IMR-90 (cell line): Measurements from ENCODE around the gene LRP5. TPM values are rescaled to one million over a fixed set of nuclear protein-coding genes. Genes with fewer than 3 reads are reported as not detected.

ENCODE experiments used
- ATAC-seq: fragments of 200-7000 bp; cut with Tn5 transposase; 2 replicates; pipeline ENCODE4 v1.9.1; 2020; ENCODE audit warnings: low read depth, mild to moderate bottlenecking, moderate library complexity
- BruUV-seq: library from RNA; stranded (reverse); fragments of 400-500 nt; replicated peaks from 2 replicates; lab custom pipeline; 2021; lab: Mats Ljungman, UMichigan
- CTCF ChIA-PET: fragments of 300-600 bp; formaldehyde crosslinking; extraction: SDS; loops from one replicate; lab custom pipeline; 2021; ENCODE audit warnings: antibody characterized with exemption; lab: Yijun Ruan, JAX
- POLR2A ChIA-PET: fragments of 300-600 bp; sonication (Branson Sonifier 250); formaldehyde crosslinking; loops from one replicate; lab custom pipeline; 2022; ENCODE audit warnings: antibody characterized with exemption; ENCODE audit not compliant: unreplicated experiment; lab: Charles Lee
- DNase-seq: peaks from one replicate; pipeline ENCODE4 v3.0.0; 2013
- H2AFZ ChIP-seq: replicated peaks from 2 replicates; pipeline ENCODE3; 2013; ENCODE audit warnings: low read length, mild to moderate bottlenecking; ENCODE audit not compliant: poor library complexity
- H2AK5ac ChIP-seq: 2 replicates; pipeline ENCODE4 v1.6.1; 2013; ENCODE audit warnings: low read depth, low read length, inconsistent platforms
- H2AK9ac ChIP-seq: replicated peaks from 2 replicates; pipeline ENCODE3; 2013; ENCODE audit warnings: mild to moderate bottlenecking, low read depth, low read length, moderate library complexity; ENCODE audit not compliant: poor library complexity
- H2BK120ac ChIP-seq: 2 replicates; pipeline ENCODE4 v1.6.1; 2013; ENCODE audit warnings: low read depth, low read length, inconsistent platforms
- H2BK15ac ChIP-seq: 3 replicates; pipeline ENCODE4 v1.6.1; 2013; ENCODE audit warnings: low read depth, low read length, inconsistent platforms
- H2BK20ac ChIP-seq: 2 replicates; pipeline ENCODE4 v1.6.1; 2013; ENCODE audit warnings: low read depth, mild to moderate bottlenecking, inconsistent platforms, low read length, moderate library complexity
- H2BK5ac ChIP-seq: 2 replicates; pipeline ENCODE4 v1.6.1; 2013; ENCODE audit warnings: mild to moderate bottlenecking, low read depth, low read length, inconsistent platforms; ENCODE audit not compliant: poor library complexity, severe bottlenecking
- H3K14ac ChIP-seq: replicated peaks from 2 replicates; pipeline ENCODE4 v1.6.1; 2013; ENCODE audit warnings: low read depth, low read length, inconsistent platforms
- H3K18ac ChIP-seq: 2 replicates; pipeline ENCODE4 v1.6.1; 2013; ENCODE audit warnings: low read depth, low read length, control low read depth
- H3K23ac ChIP-seq: 2 replicates; pipeline ENCODE4 v1.6.1; 2013; ENCODE audit warnings: low read depth, low read length, inconsistent platforms
- H3K27ac ChIP-seq: 2 replicates; pipeline ENCODE4 v1.5.1; 2013; ENCODE audit warnings: mild to moderate bottlenecking, control low read depth, low read length; ENCODE audit not compliant: insufficient read depth
- H3K27me3 ChIP-seq: 2 replicates; pipeline ENCODE4 v1.6.1; 2013; ENCODE audit warnings: low read length; ENCODE audit not compliant: control insufficient read depth, insufficient read depth
- H3K36me3 ChIP-seq: 2 replicates; pipeline ENCODE4 v1.6.1; 2013; ENCODE audit warnings: low read length, mixed read lengths; ENCODE audit not compliant: control insufficient read depth, insufficient read depth
- H3K4ac ChIP-seq: 2 replicates; pipeline ENCODE4 v1.6.1; 2013; ENCODE audit warnings: low read depth, low read length, inconsistent platforms
- H3K4me1 ChIP-seq: 2 replicates; pipeline ENCODE4 v1.6.1; 2013; ENCODE audit warnings: low read length, mixed read lengths; ENCODE audit not compliant: control insufficient read depth, insufficient read depth
- H3K4me2 ChIP-seq: 2 replicates; pipeline ENCODE4 v1.6.1; 2013; ENCODE audit warnings: low read depth, mild to moderate bottlenecking, control low read depth, low read length, moderate library complexity
- H3K4me3 ChIP-seq: 2 replicates; pipeline ENCODE4 v1.5.1; 2013; ENCODE audit warnings: low read depth, mild to moderate bottlenecking, control low read depth, low read length, moderate library complexity; ENCODE audit not compliant: insufficient read depth
- H3K56ac ChIP-seq: 2 replicates; pipeline ENCODE4 v1.6.1; 2013; ENCODE audit warnings: low read length, inconsistent platforms; ENCODE audit not compliant: insufficient read depth; ENCODE audit errors: extremely low read depth
- H3K79me1 ChIP-seq, 2 experiments: 2 replicates each; pipeline ENCODE4 v1.6.1; 2013; ENCODE audit warnings: low read length in 2 of 2, inconsistent platforms in 1 of 2, low read depth in 1 of 2
- H3K9ac ChIP-seq: 2 replicates; pipeline ENCODE4 v1.6.1; 2013; ENCODE audit warnings: low read depth, low read length, control low read depth
- H3K9me1 ChIP-seq: 2 replicates; pipeline ENCODE4 v1.6.1; 2013; ENCODE audit warnings: low read length, inconsistent platforms; ENCODE audit not compliant: insufficient read depth
- H3K9me3 ChIP-seq: 2 replicates; pipeline ENCODE4 v1.6.1; 2013; ENCODE audit warnings: low read length; ENCODE audit not compliant: control insufficient read depth, insufficient read depth
- H4K20me1 ChIP-seq: 2 replicates; pipeline ENCODE4 v1.6.1; 2013; ENCODE audit warnings: low read length, inconsistent platforms; ENCODE audit not compliant: insufficient read depth
- H4K5ac ChIP-seq: 2 replicates; pipeline ENCODE4 v1.6.1; 2013; ENCODE audit warnings: mild to moderate bottlenecking, low read depth, low read length, control low read depth
- H4K8ac ChIP-seq, 2 experiments: 2 replicates each; pipeline ENCODE4 v1.6.1; 2013; ENCODE audit warnings: low read depth in 2 of 2, low read length in 2 of 2, control low read depth in 1 of 2, inconsistent platforms in 1 of 2
- H4K91ac ChIP-seq: 2 replicates; pipeline ENCODE4 v1.6.1; 2013; ENCODE audit warnings: low read depth, low read length, inconsistent platforms; ENCODE audit not compliant: insufficient read depth
- BHLHE40 ChIP-seq: fragments of 150-350 bp; IDR thresholded peaks from 2 replicates; pipeline ENCODE4 v1.6.1; 2016; ENCODE audit warnings: mild to moderate bottlenecking, low read depth, low read length
- CTCF ChIP-seq: conservative IDR thresholded peaks from 2 replicates; pipeline ENCODE4 v1.5.1; 2012; ENCODE audit warnings: mild to moderate bottlenecking, low read depth, low read length, improper control_type of control experiment
- ELK1 ChIP-seq: fragments of 150-350 bp; IDR thresholded peaks from 2 replicates; pipeline ENCODE4 v1.6.1; 2016; ENCODE audit warnings: low read depth, mild to moderate bottlenecking, low read length, moderate library complexity, borderline replicate concordance
- MAFK ChIP-seq: IDR thresholded peaks from 2 replicates; pipeline ENCODE4 v1.6.1; 2012; ENCODE audit warnings: low read depth, low read length, improper control_type of control experiment
- MXI1 ChIP-seq: IDR thresholded peaks from 2 replicates; pipeline ENCODE4 v1.6.1; 2012; ENCODE audit warnings: low read depth, mild to moderate bottlenecking, low read length, moderate library complexity, borderline replicate concordance
- NFE2L2 ChIP-seq: fragments of 150-350 bp; IDR thresholded peaks from 2 replicates; pipeline ENCODE4 v1.6.1; 2016; ENCODE audit warnings: low read depth, mild to moderate bottlenecking, low read length
- POLR2A ChIP-seq: IDR thresholded peaks from 2 replicates; pipeline ENCODE4 v1.6.1; 2012; ENCODE audit warnings: mild to moderate bottlenecking, low read depth, low read length
- RAD21 ChIP-seq: IDR thresholded peaks from 2 replicates; pipeline ENCODE4 v1.6.1; 2012; ENCODE audit warnings: low read length, improper control_type of control experiment
- RCOR1 ChIP-seq: IDR thresholded peaks from 2 replicates; pipeline ENCODE4 v1.6.1; 2012; ENCODE audit warnings: mild to moderate bottlenecking, low read length, improper control_type of control experiment; ENCODE audit not compliant: insufficient replicate concordance
- USF2 ChIP-seq: fragments of 150-350 bp; IDR thresholded peaks from 2 replicates; pipeline ENCODE4 v1.6.1; 2017; ENCODE audit warnings: mild to moderate bottlenecking, antibody characterized with exemption, low read length, low read depth
- WGBS, 2 experiments: methylation state at CpG; one replicate each; pipeline versions ENCODE4 v1.1.5 to v1.1.7; 2013; ENCODE audit warnings: missing lambda C conversion rate in 2 of 2; ENCODE audit not compliant: insufficient read length in 1 of 2; ENCODE audit errors: extremely low coverage in 2 of 2; 5-methylcytosine and 5-hydroxymethylcytosine counted together
- dilution Hi-C: fragments of 300-500 bp; cut with HindIII; formaldehyde crosslinking; loops from one replicate; pipeline ENCODE4 v1.14.3; 2018; ENCODE audit warnings: low sequenced_read_pairs; ENCODE audit not compliant: unreplicated experiment
- in situ Hi-C: fragments of 300-500 bp; cut with MboI; formaldehyde crosslinking; loops from 3 replicates; pipeline ENCODE4 v1.14.3; 2019; ENCODE audit warnings: low sequenced_read_pairs, inconsistent platforms, mixed read lengths
- intact Hi-C: fragments of 100-400 bp; cut with micrococcal nuclease; formaldehyde crosslinking; loops from 2 replicates; pipeline ENCODE4 v1.10.0; 2022
- polyA plus RNA-seq, 3 experiments: library from polyadenylated mRNA; depleted of rRNA; stranded (reverse); fragments of >200 nt; gene quantifications; 2 replicates each; pipeline ENCODE4 v1.2.3, GENCODE V29; 2012; ENCODE audit warnings: low replicate concordance in 1 of 3
- total RNA-seq: library from RNA; depleted of rRNA; stranded (reverse); fragments of >200 nt; gene quantifications from 2 replicates; pipeline ENCODE4 v1.2.3, GENCODE V29; 2012

LRP5 gene
- total and polyA plus RNA-seq, 2 of the 4 experiments (the other 2 are of a cell fraction), result 10.4 to 15.0 TPM

GRCh38 chr11:68332186-68332585 is 19.8 kb downstream of the LRP5 start:
- no peaks in the 10 kb centered on the region for H3K9me3 ChIP-seq
- H3K4me2 ChIP-seq, result no peak overlapping the region
- peaks cover 18% of the 10 kb centered on the region for H3K4me1 ChIP-seq
- H2BK20ac ChIP-seq, result no peak overlapping the region
- 100% methylated on average over 2 of the region's 9 CpGs; no CpG with 5 or more reads in 1 of the 2 experiments for WGBS, 2 experiments
- H3K4ac ChIP-seq, result no peak overlapping the region
- no peak overlapping the region for H2BK15ac ChIP-seq
- intact Hi-C loops, result no loop called here
- no peak overlapping the region for H3K4me3 ChIP-seq
- in situ Hi-C loops, result no loop called here
- CTCF ChIA-PET, result no interaction called here
- no peak overlapping the region for H2BK5ac ChIP-seq
- H3K23ac ChIP-seq, result no peak overlapping the region
- H3K36me3 ChIP-seq, result no peaks in the 10 kb centered on the region
- dilution Hi-C loops, result no loop called here
- no peak overlapping the region for H2AK5ac ChIP-seq
- DNase-seq (no peak), ATAC-seq (no peak)
- no peak overlapping the region for H3K27ac ChIP-seq
- H4K8ac ChIP-seq, result no peak overlapping the region
- peaks cover 26% of the 10 kb centered on the region for H3K9me1 ChIP-seq
- H3K9ac ChIP-seq, result no peak overlapping the region
- peaks cover 51% of the 10 kb centered on the region for H4K20me1 ChIP-seq
- H4K91ac ChIP-seq, result no peak overlapping the region
- peaks cover 28 to 56% of the 10 kb centered on the region in 2 experiments for H3K79me1 ChIP-seq
- H2AK9ac ChIP-seq, result no peak overlapping the region
- H3K14ac ChIP-seq, result no peak overlapping the region
- no peaks in the 10 kb centered on the region for H3K27me3 ChIP-seq
- no peak for TF ChIP-seq POLR2A
- no peak for TF ChIP-seq NFE2L2
- no peak for TF ChIP-seq ELK1
- TF ChIP-seq BHLHE40, result no peak
- no peak for TF ChIP-seq MAFK
- no peak for TF ChIP-seq MXI1
- no peak for TF ChIP-seq CTCF
- TF ChIP-seq RAD21, result no peak
- no peak for TF ChIP-seq USF2
- TF ChIP-seq RCOR1, result no peak
- no peak overlapping the region for H2AFZ ChIP-seq
- no peak overlapping the region for H3K18ac ChIP-seq
- no peak overlapping the region for H4K5ac ChIP-seq
- H2BK120ac ChIP-seq, result no peak overlapping the region
- no TSS peak for BruUV-seq
- POLR2A ChIA-PET, result no interaction called here
- no peak overlapping the region for H3K56ac ChIP-seq
